BLaER1 treated with 17β-estradiol and CSF1 and Interleukin-3, amounts not matched to agents 10 nM and 100 nM (cell line): ENCODE measurements around the gene MAPK1IP1L.
A peak's percentile ranks its signal among the peaks of the same experiment; 100 is the strongest.

ENCODE experiments used
- H3K27ac ChIP-seq, 11 experiments: shearing (Covaris generic); formaldehyde crosslinking; 2 replicates each; pipeline ENCODE4 v1.8.1; 2022
- H3K27me3 ChIP-seq, 11 experiments: shearing (Covaris generic); formaldehyde crosslinking; 2 replicates each; pipeline ENCODE4 v1.8.1; 2022
- H3K36me3 ChIP-seq, 11 experiments: shearing (Covaris generic); formaldehyde crosslinking; 2 replicates each; pipeline ENCODE4 v1.8.1; 2022
- H3K4me1 ChIP-seq, 10 experiments: shearing (Covaris generic); formaldehyde crosslinking; 2 replicates each; pipeline ENCODE4 v1.8.1; 2022
- H3K4me2 ChIP-seq, 11 experiments: shearing (Covaris generic); formaldehyde crosslinking; 2 replicates each; pipeline ENCODE4 v1.8.1; 2022
- H3K4me3 ChIP-seq, 10 experiments: shearing (Covaris generic); formaldehyde crosslinking; 2 replicates each; pipeline ENCODE4 v1.8.1; 2022
- H3K9ac ChIP-seq, 11 experiments: shearing (Covaris generic); formaldehyde crosslinking; 2 replicates each; pipeline ENCODE4 v1.8.1; 2022
- H3K9me3 ChIP-seq, 11 experiments: shearing (Covaris generic); formaldehyde crosslinking; replicated peaks in 1 of 11; 2 replicates each; pipeline ENCODE4 v1.8.1; 2022
- H4K20me1 ChIP-seq, 11 experiments: shearing (Covaris generic); formaldehyde crosslinking; 2 replicates each; pipeline ENCODE4 v1.8.1; 2022
- Cebpa-rat ChIP-seq, 11 experiments: shearing (Covaris generic); IDR thresholded peaks; 2 replicates each; pipeline ENCODE4 v1.8.1; 2022

Gene MAPK1IP1L

DNA sequence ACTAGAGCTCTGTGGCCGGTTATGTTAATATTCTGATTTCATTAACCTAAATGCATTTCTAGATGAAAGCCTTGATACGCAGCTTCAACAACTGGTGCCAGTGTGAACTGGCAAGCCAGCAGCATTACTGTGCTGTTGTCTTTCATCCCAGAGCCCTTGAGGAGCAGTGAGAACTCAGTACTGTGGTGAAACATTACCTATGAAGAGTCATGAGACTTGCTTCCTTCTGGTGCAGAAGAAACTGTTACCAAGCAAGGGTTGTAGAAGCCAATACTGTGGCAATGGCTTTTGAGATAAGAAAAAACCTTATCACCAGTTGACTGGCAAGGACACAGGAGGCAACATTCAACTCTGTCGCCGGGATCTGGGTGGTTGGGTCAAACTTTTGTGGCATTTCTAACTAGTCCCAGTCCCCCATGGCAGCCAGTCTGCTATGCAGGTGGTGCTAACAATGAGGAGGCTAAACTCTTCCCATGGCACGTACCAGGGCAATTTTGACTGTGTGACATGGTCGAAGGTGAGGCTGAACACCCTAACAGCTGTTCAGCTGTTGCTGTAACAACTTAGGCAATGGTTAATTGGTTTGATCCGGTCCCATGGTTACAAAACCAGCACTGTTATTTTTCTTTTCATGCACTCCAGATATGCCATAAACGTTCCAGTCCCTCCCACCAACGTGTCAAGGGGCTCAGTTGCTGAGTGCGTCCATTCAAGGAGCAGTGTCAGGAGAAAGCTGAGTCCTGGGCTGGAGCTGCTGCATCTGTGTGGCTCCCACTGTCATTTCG is 65.0 kb downstream of the MAPK1IP1L start:
- Histone ChIP-seq H3K36me3 (no peaks in the 10 kb centered on the region), H3K27ac (peak overlapping the region in 3 of 11 experiments; percentile 18 to 96 (median 89); a peak in 7 of 22 replicates), H3K27me3 (no peaks in the 10 kb centered on the region), H3K4me3 (no peak overlapping the region), H3K9ac (no peak overlapping the region), H3K4me2 (peak overlapping the region in 3 of 11 experiments; percentile 68 to 78 (median 77); a peak in 4 of 22 replicates), H3K4me1 (peaks cover 12 to 67% (median 19%) of the 10 kb centered on the region in 10 experiments), H3K9me3 (no peaks in the 10 kb centered on the region), H4K20me1 (no peaks in the 10 kb centered on the region)
- no peak for TF ChIP-seq Cebpa-rat (IDR thresholded peaks at IDR 0.05)

DNA sequence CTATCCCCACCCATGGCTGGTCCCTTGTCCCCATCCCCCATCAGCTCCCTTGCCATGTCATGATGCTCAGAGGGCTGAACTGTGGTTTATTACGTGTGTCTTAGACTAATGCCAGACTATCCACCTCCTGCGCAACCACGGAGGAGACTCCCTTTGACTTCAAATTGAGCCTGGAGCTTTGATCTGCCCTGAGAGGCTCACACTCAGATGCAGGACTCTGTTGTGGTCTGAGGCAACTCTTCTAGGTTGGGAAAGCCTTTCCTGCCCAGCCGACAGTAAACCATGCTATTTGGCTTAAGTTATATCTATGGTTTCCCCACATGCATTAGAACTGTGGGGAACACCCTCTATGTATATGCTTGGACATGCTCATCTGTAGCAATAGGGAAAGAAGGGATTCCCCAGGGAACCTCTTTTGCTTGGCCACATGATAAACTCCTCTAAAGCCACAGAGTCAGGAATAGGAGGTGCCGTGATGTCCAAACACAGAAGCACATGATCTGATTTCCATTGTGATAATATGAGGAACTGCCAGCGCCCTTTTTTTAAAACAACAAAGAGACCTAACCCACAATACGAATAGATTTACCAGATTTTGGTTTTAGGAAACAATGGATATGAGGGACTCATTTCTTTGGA is 66.5 kb downstream of the MAPK1IP1L start:
- Histone ChIP-seq H3K27ac (peak overlapping the region in 10 of 11 experiments; percentile 34 to 97 (median 70); a peak in 18 of 22 replicates), H4K20me1 (no peaks in the 10 kb centered on the region), H3K9ac (peak overlapping the region in 5 of 11 experiments; percentile 42 to 85 (median 69); a peak in 9 of 22 replicates), H3K27me3 (no peaks in the 10 kb centered on the region), H3K4me2 (peak overlapping the region; percentile 29 to 78 (median 54); a peak in 21 of 22 replicates), H3K36me3 (no peaks in the 10 kb centered on the region), H3K4me1 (peaks cover 12 to 81% (median 19%) of the 10 kb centered on the region in 10 experiments), H3K4me3 (no peak overlapping the region), H3K9me3 (no peaks in the 10 kb centered on the region)
- TF ChIP-seq Cebpa-rat (IDR thresholded peaks at IDR 0.05) = peak in 5 of 11 experiments; percentile 22 to 50 (median 40); a peak in 5 of 22 replicates

DNA sequence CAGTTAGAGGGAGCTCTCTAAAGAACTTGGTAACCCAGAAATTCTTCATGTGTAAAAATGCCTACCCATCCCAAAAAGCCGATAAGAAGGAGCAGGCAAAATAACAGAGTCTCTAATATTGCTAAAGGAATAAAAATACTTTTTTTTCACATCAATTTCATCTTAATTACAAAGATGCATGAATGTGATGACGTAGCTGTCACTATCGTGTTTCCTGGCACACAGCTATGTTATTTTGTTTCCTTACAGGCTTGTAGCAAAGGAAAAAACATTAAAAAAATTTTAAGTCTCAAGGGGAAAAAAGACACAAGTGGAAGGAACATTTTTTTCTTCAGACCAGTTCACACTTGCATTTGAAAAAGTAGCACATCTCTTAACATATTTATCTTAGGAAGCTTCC is 67.3 kb downstream of the MAPK1IP1L start:
- peaks cover 10 to 85% (median 16%) of the 10 kb centered on the region in 10 experiments for H3K4me1 ChIP-seq
- no peak for TF ChIP-seq Cebpa-rat (IDR thresholded peaks at IDR 0.05)
- H3K4me2 ChIP-seq = peak overlapping the region; percentile 29 to 78 (median 54); a peak in 17 of 22 replicates
- H3K9ac ChIP-seq = peak overlapping the region in 4 of 11 experiments; percentile 49 to 85 (median 74); a peak in 7 of 22 replicates
- H3K4me3 ChIP-seq = no peak overlapping the region
- no peaks in the 10 kb centered on the region for H4K20me1 ChIP-seq
- H3K27me3 ChIP-seq = no peaks in the 10 kb centered on the region
- no peaks in the 10 kb centered on the region for H3K36me3 ChIP-seq
- no peaks in the 10 kb centered on the region for H3K9me3 ChIP-seq
- H3K27ac ChIP-seq = peak overlapping the region in 10 of 11 experiments; percentile 34 to 97 (median 70); a peak in 16 of 22 replicates
